SK-N-SH treated with all-trans-retinoic acid at 6 μM for 48 hours (cell line): Measurements from ENCODE around the gene KDM4B.

Experiments used
- ATAC-seq: fragments of 200-7000 bp; cut with Tn5 transposase; 3 replicates; pipeline ENCODE4 v1.9.1; 2020; ENCODE audit warnings: mild to moderate bottlenecking, moderate library complexity
- ARNTL ChIP-seq: fragments of 450-650 bp; formaldehyde crosslinking; IDR thresholded peaks from 2 replicates; pipeline ENCODE4 v1.5.0; 2020; ENCODE audit warnings: low read depth, mild to moderate bottlenecking, moderate library complexity, borderline replicate concordance
- BACH2 ChIP-seq: fragments of 250-450 bp; sonication (Bioruptor Pico); IDR thresholded peaks from 2 replicates; pipeline ENCODE4 v1.9.0; 2021; ENCODE audit warnings: mild to moderate bottlenecking, borderline replicate concordance
- CSDC2 ChIP-seq: fragments of 250-450 bp; sonication (Bioruptor Pico); IDR thresholded peaks from 2 replicates; pipeline ENCODE4 v1.5.0; 2020; ENCODE audit warnings: mild to moderate bottlenecking, moderate library complexity
- ESRRG ChIP-seq: fragments of 250-450 bp; sonication (Bioruptor Pico); IDR thresholded peaks from 2 replicates; pipeline ENCODE4 v1.6.1; 2021; ENCODE audit warnings: mild to moderate bottlenecking
- GLIS3 ChIP-seq: fragments of 250-450 bp; sonication (Bioruptor Pico); IDR thresholded peaks from 2 replicates; pipeline ENCODE4 v1.5.0; 2020; ENCODE audit warnings: mild to moderate bottlenecking, moderate library complexity
- ISL1 ChIP-seq: fragments of 250-450 bp; sonication (Bioruptor Pico); IDR thresholded peaks from 2 replicates; pipeline ENCODE4 v2.1.2; 2022; ENCODE audit warnings: mild to moderate bottlenecking, moderate library complexity
- OSR1 ChIP-seq: fragments of 250-450 bp; sonication (Bioruptor Pico); IDR thresholded peaks from 2 replicates; pipeline ENCODE4 v1.8.0; 2022; ENCODE audit warnings: moderate library complexity, mild to moderate bottlenecking, inconsistent platforms
- PPARA ChIP-seq: fragments of 250-450 bp; sonication (Bioruptor Pico); IDR thresholded peaks from 2 replicates; pipeline ENCODE4 v1.5.0; 2020; ENCODE audit warnings: mild to moderate bottlenecking, borderline replicate concordance
- RARB ChIP-seq: fragments of 250-450 bp; sonication (Bioruptor Pico); IDR thresholded peaks from 2 replicates; pipeline ENCODE4 v1.8.0; 2021; ENCODE audit warnings: mild to moderate bottlenecking, moderate library complexity
- SNAI2 ChIP-seq: fragments of 250-450 bp; sonication (Bioruptor Pico); IDR thresholded peaks from 2 replicates; pipeline ENCODE4 v1.5.0; 2020; ENCODE audit warnings: mild to moderate bottlenecking, moderate library complexity
- TCF4 ChIP-seq: fragments of 250-450 bp; sonication (Bioruptor Pico); IDR thresholded peaks from 2 replicates; pipeline ENCODE4 v1.8.0; 2021; ENCODE audit warnings: mild to moderate bottlenecking, moderate library complexity, borderline replicate concordance
- TOX ChIP-seq: fragments of 250-450 bp; sonication (Bioruptor Pico); IDR thresholded peaks from 2 replicates; pipeline ENCODE4 v1.8.0; 2021; ENCODE audit warnings: mild to moderate bottlenecking, moderate library complexity, borderline replicate concordance
- ZC3H10 ChIP-seq: fragments of 250-450 bp; sonication (Bioruptor Pico); IDR thresholded peaks from 2 replicates; pipeline ENCODE4 v1.5.1; 2021; ENCODE audit warnings: mild to moderate bottlenecking, moderate library complexity
- ZFP3 ChIP-seq: fragments of 250-450 bp; sonication (Bioruptor Pico); IDR thresholded peaks from 2 replicates; pipeline ENCODE4 v1.5.0; 2020; ENCODE audit warnings: mild to moderate bottlenecking, moderate library complexity
- ZFP30 ChIP-seq: fragments of 450-650 bp; formaldehyde crosslinking; IDR thresholded peaks from 2 replicates; pipeline ENCODE4 v1.5.0; 2022; ENCODE audit warnings: mild to moderate bottlenecking, moderate library complexity
- ZNF565 ChIP-seq: fragments of 450-650 bp; formaldehyde crosslinking; conservative IDR thresholded peaks from 2 replicates; pipeline ENCODE4 v1.5.0; 2020; ENCODE audit warnings: low read depth, mild to moderate bottlenecking, moderate library complexity
- ZNF70 ChIP-seq: fragments of 450-650 bp; formaldehyde crosslinking; IDR thresholded peaks from 2 replicates; pipeline ENCODE4 v1.5.0; 2020; ENCODE audit warnings: mild to moderate bottlenecking, moderate library complexity
- ZNF8 ChIP-seq: fragments of 450-650 bp; formaldehyde crosslinking; IDR thresholded peaks from 2 replicates; pipeline ENCODE4 v1.5.0; 2020; ENCODE audit warnings: mild to moderate bottlenecking, moderate library complexity
- TF ChIP-seq, protein P1 (sequence below): fragments of 250-450 bp; sonication (Bioruptor Pico); IDR thresholded peaks from 2 replicates; pipeline ENCODE4 v1.5.1; 2020; ENCODE audit warnings: low read depth, mild to moderate bottlenecking, moderate library complexity
- TF ChIP-seq, protein P2 (sequence below): fragments of 250-450 bp; sonication (Bioruptor Pico); IDR thresholded peaks from 2 replicates; pipeline ENCODE4 v1.5.1; 2021; ENCODE audit warnings: mild to moderate bottlenecking, moderate library complexity
- TF ChIP-seq, protein P3 (sequence below): fragments of 250-450 bp; sonication (Bioruptor Pico); IDR thresholded peaks from 2 replicates; pipeline ENCODE4 v1.8.0; 2020; ENCODE audit warnings: mild to moderate bottlenecking, moderate library complexity, borderline replicate concordance
- TF ChIP-seq, protein P4 (sequence below): fragments of 250-450 bp; sonication (Bioruptor Pico); IDR thresholded peaks from 2 replicates; pipeline ENCODE4 v1.5.0; 2020; ENCODE audit warnings: mild to moderate bottlenecking, moderate library complexity

KDM4B gene

DNA sequence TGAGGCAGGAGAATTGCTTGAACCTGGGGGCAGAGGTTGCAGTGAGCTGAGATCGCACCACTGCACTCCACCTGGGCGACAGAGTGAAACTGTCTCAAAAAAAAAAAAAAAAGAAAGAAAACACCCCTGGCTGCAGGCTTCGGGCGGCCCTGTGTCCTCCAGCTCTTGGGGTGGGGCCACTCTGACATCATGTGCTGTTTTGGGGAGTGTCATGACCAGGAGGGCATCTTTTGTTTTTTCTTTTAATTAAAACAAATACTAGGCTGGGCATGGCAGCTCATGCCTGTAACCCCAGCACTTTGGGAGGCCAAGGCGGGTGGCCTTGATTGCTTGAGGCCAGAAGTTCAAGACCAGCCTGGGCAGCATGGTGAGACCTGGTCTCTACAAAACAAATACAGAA lies 52.1 kb downstream of the KDM4B start (continued):
- TF ChIP-seq ZFP30 (CRISPR knock-in tag) = no peak
- TF ChIP-seq ESRRG (CRISPR knock-in tag) = no peak
- no peak for TF ChIP-seq ZC3H10
- TF ChIP-seq ZNF565 (CRISPR knock-in tag) = no peak
- no peak for TF ChIP-seq RARB (CRISPR knock-in tag)

DNA sequence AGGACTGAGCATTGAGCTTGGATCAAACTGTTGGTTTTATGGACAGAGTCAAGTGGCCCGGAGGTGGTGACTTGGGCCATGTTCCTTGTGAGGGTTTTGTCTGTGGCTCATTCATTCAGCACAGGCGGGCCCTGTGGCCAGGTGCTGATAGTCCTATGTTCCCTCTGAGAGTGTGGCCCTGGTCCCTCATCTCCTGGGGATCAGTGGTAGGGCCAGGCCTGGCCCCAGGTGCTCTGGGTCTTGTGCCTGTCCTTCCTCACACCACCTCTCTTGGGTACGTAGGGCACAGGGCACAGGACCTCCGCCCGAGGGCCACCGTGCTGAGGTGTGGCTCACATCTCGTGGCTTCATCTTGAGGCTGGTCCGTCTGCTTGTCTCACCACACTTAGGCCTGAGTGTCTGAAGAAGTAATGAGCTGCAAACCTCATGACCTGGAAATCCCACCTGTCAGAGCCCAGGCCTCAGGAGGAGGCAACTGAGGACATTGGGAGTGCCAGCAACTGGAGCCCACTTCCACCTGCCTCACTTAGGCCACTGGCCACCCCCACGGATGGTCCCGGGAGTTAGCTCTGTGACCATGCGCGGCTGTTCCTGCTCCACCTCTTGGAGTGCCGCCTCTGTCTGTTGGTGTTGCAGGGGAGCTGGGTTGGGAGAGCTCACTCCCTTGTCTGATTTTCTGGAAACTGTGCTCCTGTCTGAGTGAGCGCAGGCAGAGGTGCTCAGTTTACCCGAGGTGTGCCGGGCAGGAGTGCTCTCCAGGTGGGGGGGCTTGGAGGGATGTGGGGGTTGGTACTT lies 53.4 kb downstream of the KDM4B start:
- TF ChIP-seq ZNF565 (CRISPR knock-in tag) = no peak
- TF ChIP-seq ESRRG (CRISPR knock-in tag) = no peak
- no peak for TF ChIP-seq ISL1 (CRISPR knock-in tag)
- TF ChIP-seq ZFP30 (CRISPR knock-in tag) = no peak
- no peak for TF ChIP-seq ZFP3 (CRISPR knock-in tag)
- TF ChIP-seq ZNF70 = no peak
- TF ChIP-seq, protein P1, sequence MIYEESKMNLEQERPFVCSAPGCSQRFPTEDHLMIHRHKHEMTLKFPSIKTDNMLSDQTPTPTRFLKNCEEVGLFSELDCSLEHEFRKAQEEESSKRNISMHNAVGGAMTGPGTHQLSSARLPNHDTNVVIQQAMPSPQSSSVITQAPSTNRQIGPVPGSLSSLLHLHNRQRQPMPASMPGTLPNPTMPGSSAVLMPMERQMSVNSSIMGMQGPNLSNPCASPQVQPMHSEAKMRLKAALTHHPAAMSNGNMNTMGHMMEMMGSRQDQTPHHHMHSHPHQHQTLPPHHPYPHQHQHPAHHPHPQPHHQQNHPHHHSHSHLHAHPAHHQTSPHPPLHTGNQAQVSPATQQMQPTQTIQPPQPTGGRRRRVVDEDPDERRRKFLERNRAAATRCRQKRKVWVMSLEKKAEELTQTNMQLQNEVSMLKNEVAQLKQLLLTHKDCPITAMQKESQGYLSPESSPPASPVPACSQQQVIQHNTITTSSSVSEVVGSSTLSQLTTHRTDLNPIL (CRISPR knock-in tag) = no peak
- TF ChIP-seq CSDC2 (CRISPR knock-in tag) = no peak
- TF ChIP-seq GLIS3 (CRISPR knock-in tag) = no peak
- TF ChIP-seq TCF4 = no peak
- TF ChIP-seq, all 23 proteins: peak for 0
- no peak for ATAC-seq

DNA sequence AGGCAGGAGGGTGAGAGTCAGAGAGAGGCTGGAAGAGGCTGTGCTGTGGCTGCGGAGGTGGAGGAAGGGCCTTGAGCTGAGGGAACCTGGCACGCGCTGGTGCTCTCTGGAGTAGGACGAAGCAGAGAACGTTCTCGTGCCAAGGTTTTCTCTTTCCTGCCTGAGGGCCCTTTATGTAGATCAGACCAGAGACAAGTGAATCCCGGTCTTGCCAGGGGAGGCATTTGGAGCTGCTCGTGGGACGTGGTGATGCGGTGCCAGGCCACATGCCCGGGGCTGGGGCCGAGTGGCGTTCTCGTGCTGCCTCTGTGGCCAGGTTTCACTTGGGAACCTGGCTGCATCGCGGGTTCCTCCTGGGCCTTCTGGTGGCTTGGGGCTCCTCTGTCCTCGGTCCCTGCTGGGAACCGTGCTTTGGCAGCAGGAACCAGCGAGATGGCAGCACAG lies 54.2 kb downstream of the KDM4B start:
- TF ChIP-seq PPARA (CRISPR knock-in tag) (no peak), RARB (CRISPR knock-in tag) (no peak), SNAI2 (CRISPR knock-in tag) (no peak), ZC3H10 (no peak)
- no peak for ATAC-seq

DNA sequence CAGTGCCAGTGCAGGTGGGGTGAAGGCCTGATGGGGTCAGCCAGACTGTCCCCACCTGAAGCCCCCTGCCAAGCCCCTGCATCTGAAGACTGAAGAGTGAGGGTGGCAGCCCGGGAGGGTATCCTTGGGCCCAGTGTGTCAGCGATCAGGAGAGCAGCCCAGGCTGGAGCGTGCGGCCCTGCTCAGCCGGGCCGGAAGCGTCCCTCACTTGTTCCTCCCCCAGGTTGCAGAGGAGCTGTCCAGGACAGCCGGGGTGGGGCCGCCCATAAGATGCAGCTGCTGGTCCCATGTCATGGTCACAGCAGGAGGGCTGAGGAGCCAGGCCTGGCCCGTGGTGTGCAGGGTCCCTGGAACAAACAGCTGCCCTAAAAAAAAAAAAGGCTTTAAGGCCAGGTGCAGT lies 55.4 kb downstream of the KDM4B start:
- no peak for ATAC-seq

DNA sequence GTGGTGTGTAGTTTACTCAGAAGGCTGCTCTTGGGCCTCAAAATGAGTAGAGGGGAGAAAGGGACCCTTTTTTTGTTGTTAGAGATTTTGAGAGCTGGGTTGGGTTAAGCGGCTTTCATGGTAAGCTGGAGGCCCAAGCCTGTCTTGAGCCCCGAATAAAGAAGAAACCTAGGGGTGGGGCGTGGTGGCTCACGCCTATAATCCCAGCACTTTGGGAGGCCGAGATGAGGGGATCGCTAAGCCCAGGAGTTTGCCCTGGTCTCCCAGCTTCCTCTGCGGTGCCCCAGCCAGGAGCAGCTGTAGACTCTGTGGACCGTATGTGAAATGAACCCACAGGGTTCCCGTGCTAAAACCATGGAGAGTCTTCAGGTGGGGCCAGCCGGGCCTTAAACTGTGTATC lies 56.1 kb downstream of the KDM4B start:
- ATAC-seq = no peak
- TF ChIP-seq, protein P1 (CRISPR knock-in tag) = no peak
- TF ChIP-seq GLIS3 (CRISPR knock-in tag) = no peak
- no peak for TF ChIP-seq ZNF565 (CRISPR knock-in tag)
- TF ChIP-seq, protein P2, sequence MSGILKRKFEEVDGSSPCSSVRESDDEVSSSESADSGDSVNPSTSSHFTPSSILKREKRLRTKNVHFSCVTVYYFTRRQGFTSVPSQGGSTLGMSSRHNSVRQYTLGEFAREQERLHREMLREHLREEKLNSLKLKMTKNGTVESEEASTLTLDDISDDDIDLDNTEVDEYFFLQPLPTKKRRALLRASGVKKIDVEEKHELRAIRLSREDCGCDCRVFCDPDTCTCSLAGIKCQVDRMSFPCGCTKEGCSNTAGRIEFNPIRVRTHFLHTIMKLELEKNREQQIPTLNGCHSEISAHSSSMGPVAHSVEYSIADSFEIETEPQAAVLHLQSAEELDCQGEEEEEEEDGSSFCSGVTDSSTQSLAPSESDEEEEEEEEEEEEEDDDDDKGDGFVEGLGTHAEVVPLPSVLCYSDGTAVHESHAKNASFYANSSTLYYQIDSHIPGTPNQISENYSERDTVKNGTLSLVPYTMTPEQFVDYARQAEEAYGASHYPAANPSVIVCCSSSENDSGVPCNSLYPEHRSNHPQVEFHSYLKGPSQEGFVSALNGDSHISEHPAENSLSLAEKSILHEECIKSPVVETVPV (CRISPR knock-in tag) = no peak
- TF ChIP-seq ZFP3 (CRISPR knock-in tag) = no peak
- no peak for TF ChIP-seq CSDC2 (CRISPR knock-in tag)
- no peak for TF ChIP-seq ZNF70
- no peak for TF ChIP-seq BACH2 (CRISPR knock-in tag)
- TF ChIP-seq, protein P3, sequence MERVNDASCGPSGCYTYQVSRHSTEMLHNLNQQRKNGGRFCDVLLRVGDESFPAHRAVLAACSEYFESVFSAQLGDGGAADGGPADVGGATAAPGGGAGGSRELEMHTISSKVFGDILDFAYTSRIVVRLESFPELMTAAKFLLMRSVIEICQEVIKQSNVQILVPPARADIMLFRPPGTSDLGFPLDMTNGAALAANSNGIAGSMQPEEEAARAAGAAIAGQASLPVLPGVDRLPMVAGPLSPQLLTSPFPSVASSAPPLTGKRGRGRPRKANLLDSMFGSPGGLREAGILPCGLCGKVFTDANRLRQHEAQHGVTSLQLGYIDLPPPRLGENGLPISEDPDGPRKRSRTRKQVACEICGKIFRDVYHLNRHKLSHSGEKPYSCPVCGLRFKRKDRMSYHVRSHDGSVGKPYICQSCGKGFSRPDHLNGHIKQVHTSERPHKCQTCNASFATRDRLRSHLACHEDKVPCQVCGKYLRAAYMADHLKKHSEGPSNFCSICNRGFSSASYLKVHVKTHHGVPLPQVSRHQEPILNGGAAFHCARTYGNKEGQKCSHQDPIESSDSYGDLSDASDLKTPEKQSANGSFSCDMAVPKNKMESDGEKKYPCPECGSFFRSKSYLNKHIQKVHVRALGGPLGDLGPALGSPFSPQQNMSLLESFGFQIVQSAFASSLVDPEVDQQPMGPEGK (CRISPR knock-in tag) = no peak
- TF ChIP-seq ZNF8 (CRISPR knock-in tag) = no peak
- no peak for TF ChIP-seq ZFP30 (CRISPR knock-in tag)

More for the DNA sequence above, 55.4 kb downstream of the KDM4B start:
- TF ChIP-seq ESRRG (CRISPR knock-in tag) (no peak), TOX (CRISPR knock-in tag) (no peak), SNAI2 (CRISPR knock-in tag) (no peak), CSDC2 (CRISPR knock-in tag) (no peak), BACH2 (CRISPR knock-in tag) (no peak), ARNTL (CRISPR knock-in tag) (no peak), ZNF70 (no peak), ZNF565 (CRISPR knock-in tag) (no peak), GLIS3 (CRISPR knock-in tag) (no peak), ZFP3 (CRISPR knock-in tag) (no peak), ZC3H10 (no peak), OSR1 (CRISPR knock-in tag) (no peak)
- TF ChIP-seq, protein P1 (CRISPR knock-in tag) = no peak
- TF ChIP-seq, protein P4, sequence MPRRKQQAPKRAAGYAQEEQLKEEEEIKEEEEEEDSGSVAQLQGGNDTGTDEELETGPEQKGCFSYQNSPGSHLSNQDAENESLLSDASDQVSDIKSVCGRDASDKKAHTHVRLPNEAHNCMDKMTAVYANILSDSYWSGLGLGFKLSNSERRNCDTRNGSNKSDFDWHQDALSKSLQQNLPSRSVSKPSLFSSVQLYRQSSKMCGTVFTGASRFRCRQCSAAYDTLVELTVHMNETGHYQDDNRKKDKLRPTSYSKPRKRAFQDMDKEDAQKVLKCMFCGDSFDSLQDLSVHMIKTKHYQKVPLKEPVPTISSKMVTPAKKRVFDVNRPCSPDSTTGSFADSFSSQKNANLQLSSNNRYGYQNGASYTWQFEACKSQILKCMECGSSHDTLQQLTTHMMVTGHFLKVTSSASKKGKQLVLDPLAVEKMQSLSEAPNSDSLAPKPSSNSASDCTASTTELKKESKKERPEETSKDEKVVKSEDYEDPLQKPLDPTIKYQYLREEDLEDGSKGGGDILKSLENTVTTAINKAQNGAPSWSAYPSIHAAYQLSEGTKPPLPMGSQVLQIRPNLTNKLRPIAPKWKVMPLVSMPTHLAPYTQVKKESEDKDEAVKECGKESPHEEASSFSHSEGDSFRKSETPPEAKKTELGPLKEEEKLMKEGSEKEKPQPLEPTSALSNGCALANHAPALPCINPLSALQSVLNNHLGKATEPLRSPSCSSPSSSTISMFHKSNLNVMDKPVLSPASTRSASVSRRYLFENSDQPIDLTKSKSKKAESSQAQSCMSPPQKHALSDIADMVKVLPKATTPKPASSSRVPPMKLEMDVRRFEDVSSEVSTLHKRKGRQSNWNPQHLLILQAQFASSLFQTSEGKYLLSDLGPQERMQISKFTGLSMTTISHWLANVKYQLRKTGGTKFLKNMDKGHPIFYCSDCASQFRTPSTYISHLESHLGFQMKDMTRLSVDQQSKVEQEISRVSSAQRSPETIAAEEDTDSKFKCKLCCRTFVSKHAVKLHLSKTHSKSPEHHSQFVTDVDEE (CRISPR knock-in tag) = no peak
